ENCODE results near the gene ZNF662. TPM values are rescaled to one million over a fixed set of nuclear protein-coding genes. Genes with fewer than 3 reads are reported as not detected.

ZNF662 gene
- total and polyA plus RNA-seq, 9 of the 15 experiments (the other 6 are each of a cell fraction or from before 2014, with no cell fraction given): 0.07 to 0.55 (median 0.27) TPM

DNA sequence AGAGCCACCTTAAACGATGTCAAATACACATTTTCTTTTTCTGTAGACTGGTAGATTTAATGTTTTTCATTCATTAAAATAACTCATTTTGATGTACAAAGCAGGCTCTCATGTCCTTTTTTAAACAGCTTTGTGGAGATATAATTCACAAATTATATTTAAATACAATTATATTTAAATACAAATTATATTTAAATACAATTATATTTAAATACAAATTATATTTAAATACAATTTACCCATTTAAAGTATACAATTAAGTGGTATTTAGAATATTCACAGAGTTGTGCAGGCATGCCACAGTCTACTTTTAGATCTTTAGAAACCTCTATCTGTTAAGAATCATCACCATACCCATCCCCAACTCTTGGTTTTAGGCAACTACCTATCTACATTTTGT is 36.8 kb downstream of the ZNF662 start (continued):
- TF ChIP-seq PCBP2 (IDR thresholded peaks at IDR 0.05; ENCODE audit: low read depth, low read length, poor library complexity, severe bottlenecking) (no peak), RAD51 (IDR thresholded peaks at IDR 0.05; ENCODE audit: borderline replicate concordance, low read depth) (no peak), RFX1 (IDR thresholded peaks at IDR 0.05) (no peak)

GRCh38 chr3:42946050-42946449 is 40.1 kb downstream of the ZNF662 start:
- Histone ChIP-seq H3K36me3 (ENCODE audit: control insufficient read depth, insufficient read depth, low read length) (no peaks in the 10 kb centered on the region), H3K79me2 (ENCODE audit: control insufficient read depth, insufficient read depth, low read length) (no peaks in the 10 kb centered on the region), H3K4me3 (no peak overlapping the region), H3K27me3 (ENCODE audit: control insufficient read depth in 2 of 2, insufficient read depth in 2 of 2, low read length in 2 of 2) (peaks cover 9 to 15% of the 10 kb centered on the region in 2 experiments; a peak in 4 of 5 replicates), H3K9me1 (ENCODE audit: control insufficient read depth, insufficient read depth, low read length) (no peaks in the 10 kb centered on the region), H3K4me1 (replicated peaks in 1 of 2; ENCODE audit: control insufficient read depth in 2 of 2, insufficient read depth in 2 of 2, low read length in 2 of 2) (no peaks in the 10 kb centered on the region), H3K9ac (ENCODE audit: insufficient read depth in 1 of 2, low read depth in 2 of 2, low read length in 2 of 2) (no peak overlapping the region), H3K27ac (ENCODE audit: extremely low read depth, low read depth, low read length) (no peak overlapping the region), H3K9me3 (replicated peaks; ENCODE audit: control insufficient read depth, insufficient read depth, low read depth, low read length) (no peaks in the 10 kb centered on the region), H3K4me2 (ENCODE audit: insufficient read depth, low read length) (no peak overlapping the region), H2AFZ (ENCODE audit: low read depth, low read length) (no peak overlapping the region), H4K20me1 (replicated peaks; ENCODE audit: control insufficient read depth, insufficient read depth, low read length) (no peaks in the 10 kb centered on the region)
- no TSS peak for BruUV-seq (replicated peaks)
- POLR2A ChIA-PET: no interaction called here
- ATAC-seq: no peak
- in situ Hi-C loops (cut with MboI): no loop called here
- CTCF ChIA-PET (ENCODE audit: low intra/inter-chr PET ratio): no interaction called here
- WGBS (ENCODE audit: insufficient coverage, low coverage, missing lambda C conversion rate): 4% methylated on average over 5 of the region's 5 CpGs
- intact Hi-C loops (cut with micrococcal nuclease): no loop called here
- no peak for DNase-seq (ENCODE audit: extremely low read depth in 1 of 4, low spot score in 3 of 4)
- FAIRE-seq: no peak
- TF ChIP-seq, protein P1, sequence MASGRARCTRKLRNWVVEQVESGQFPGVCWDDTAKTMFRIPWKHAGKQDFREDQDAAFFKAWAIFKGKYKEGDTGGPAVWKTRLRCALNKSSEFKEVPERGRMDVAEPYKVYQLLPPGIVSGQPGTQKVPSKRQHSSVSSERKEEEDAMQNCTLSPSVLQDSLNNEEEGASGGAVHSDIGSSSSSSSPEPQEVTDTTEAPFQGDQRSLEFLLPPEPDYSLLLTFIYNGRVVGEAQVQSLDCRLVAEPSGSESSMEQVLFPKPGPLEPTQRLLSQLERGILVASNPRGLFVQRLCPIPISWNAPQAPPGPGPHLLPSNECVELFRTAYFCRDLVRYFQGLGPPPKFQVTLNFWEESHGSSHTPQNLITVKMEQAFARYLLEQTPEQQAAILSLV (tag; IDR thresholded peaks at IDR 0.05): no peak
- TF ChIP-seq, protein P2, sequence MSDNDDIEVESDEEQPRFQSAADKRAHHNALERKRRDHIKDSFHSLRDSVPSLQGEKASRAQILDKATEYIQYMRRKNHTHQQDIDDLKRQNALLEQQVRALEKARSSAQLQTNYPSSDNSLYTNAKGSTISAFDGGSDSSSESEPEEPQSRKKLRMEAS (CRISPR knock-in tag; IDR thresholded peaks at IDR 0.05): no peak
- no peak for TF ChIP-seq RBM17 (IDR thresholded peaks at IDR 0.05; ENCODE audit: borderline replicate concordance, low read depth, low read length)
- no peak for TF ChIP-seq PCBP1 (IDR thresholded peaks at IDR 0.05; ENCODE audit: low read depth, low read length, poor library complexity, severe bottlenecking)
- no peak for TF ChIP-seq POLR3G (IDR thresholded peaks at IDR 0.05; ENCODE audit: extremely low read depth, insufficient read length, insufficient replicate concordance)
- TF ChIP-seq ZNF76 (CRISPR knock-in tag; IDR thresholded peaks at IDR 0.05; ENCODE audit: borderline replicate concordance): no peak
- no peak for TF ChIP-seq RFX5 (IDR thresholded peaks at IDR 0.05; ENCODE audit: low read depth, low read length)
- no peak for TF ChIP-seq NR2C2 (CRISPR knock-in tag; IDR thresholded peaks at IDR 0.05)
- no peak for TF ChIP-seq NR2C2 (tag; IDR thresholded peaks at IDR 0.05)
- no peak for TF ChIP-seq ZNF444 (CRISPR knock-in tag; IDR thresholded peaks at IDR 0.05)
- TF ChIP-seq ZNF780A (CRISPR knock-in tag; IDR thresholded peaks at IDR 0.05): no peak
- TF ChIP-seq TAF15 (IDR thresholded peaks at IDR 0.05; ENCODE audit: low read depth, low read length): no peak
- TF ChIP-seq ZNF696 (CRISPR knock-in tag; conservative IDR thresholded peaks at IDR 0.05): no peak
- no peak for TF ChIP-seq HDAC2 (IDR thresholded peaks at IDR 0.05)
- TF ChIP-seq DIDO1 (tag; IDR thresholded peaks at IDR 0.05; ENCODE audit: low read depth): no peak
- no peak for TF ChIP-seq PML (IDR thresholded peaks at IDR 0.05; ENCODE audit: low read length)

Data from K562 (cell line).